ENCODE data around the gene SRSF11. TPM values are rescaled to one million over a fixed set of nuclear protein-coding genes. Genes with fewer than 3 reads are reported as not detected.

The SRSF11 gene
- total RNA-seq, 1 donor = 159 TPM

GRCh38 chr1:70234733-70235132, 13.6 kb downstream of the SRSF11 start:
- H3K4me3 ChIP-seq (ENCODE audit: low read depth, low read length) = no peak overlapping the region
- no peak for TF ChIP-seq CTCF (IDR thresholded peaks at IDR 0.05; ENCODE audit: insufficient read depth, low read length)
- no peak for DNase-seq (ENCODE audit: low read depth)

GRCh38 chr1:70239940-70240339, 18.8 kb downstream of the SRSF11 start:
- H3K4me3 ChIP-seq (ENCODE audit: low read depth, low read length) = no peak overlapping the region
- no peak for DNase-seq (ENCODE audit: low read depth)
- no peak for TF ChIP-seq CTCF (IDR thresholded peaks at IDR 0.05; ENCODE audit: insufficient read depth, low read length)

- H3K4me3 ChIP-seq (ENCODE audit: low read depth, low read length) = no peak overlapping the region
- DNase-seq (ENCODE audit: low read depth) = no peak
- TF ChIP-seq CTCF (IDR thresholded peaks at IDR 0.05; ENCODE audit: insufficient read depth, low read length) = no peak
Measured at GRCh38 chr1:70247122-70247521, 25.9 kb downstream of the SRSF11 start.

GRCh38 chr1:70247768-70248167, 26.6 kb downstream of the SRSF11 start:
- TF ChIP-seq CTCF (IDR thresholded peaks at IDR 0.05; ENCODE audit: insufficient read depth, low read length) = no peak
- DNase-seq (ENCODE audit: low read depth) = no peak
- H3K4me3 ChIP-seq (ENCODE audit: low read depth, low read length) = no peak overlapping the region

GRCh38 chr1:70248729-70249128, 27.5 kb downstream of the SRSF11 start:
- no peak for TF ChIP-seq CTCF (IDR thresholded peaks at IDR 0.05; ENCODE audit: insufficient read depth, low read length)
- DNase-seq (ENCODE audit: low read depth) = no peak
- H3K4me3 ChIP-seq (ENCODE audit: low read depth, low read length) = no peak overlapping the region

GRCh38 chr1:70256664-70257063, 35.5 kb downstream of the SRSF11 start:
- no peak for TF ChIP-seq CTCF (IDR thresholded peaks at IDR 0.05; ENCODE audit: insufficient read depth, low read length)
- DNase-seq (ENCODE audit: low read depth) = no peak
- H3K4me3 ChIP-seq (ENCODE audit: low read depth, low read length) = no peak overlapping the region

GRCh38 chr1:70264839-70265238, 43.7 kb downstream of the SRSF11 start:
- DNase-seq (ENCODE audit: low read depth) = no peak
- no peak for TF ChIP-seq CTCF (IDR thresholded peaks at IDR 0.05; ENCODE audit: insufficient read depth, low read length)
- H3K4me3 ChIP-seq (ENCODE audit: low read depth, low read length) = no peak overlapping the region
